Left ventricle myocardium superior (tissue), 1 donor: Measurements from ENCODE around the gene AMY1C. TPM values are rescaled to one million over a fixed set of nuclear protein-coding genes. Genes with fewer than 3 reads are reported as not detected.
"Not testable (repeated sequence)": the region's sequence is repeated elsewhere in the genome, so short reads cannot be mapped to it uniquely, and the experiment has no call there.

Experiments
- ATAC-seq: fragments of 200-7000 bp; cut with Tn5 transposase; one replicate; pipeline ENCODE4 v1.9.1; 2020; ENCODE audit warnings: mild to moderate bottlenecking, moderate library complexity
- DNase-seq: peaks from one replicate; pipeline ENCODE4 v3.0.0-alpha.2; 2020
- intact Hi-C: fragments of 100-400 bp; cut with micrococcal nuclease; formaldehyde crosslinking; loops from one replicate; pipeline ENCODE4 v1.11.0; 2022
- long read RNA-seq: library from polyadenylated mRNA; unstranded; transcript quantifications from one replicate; pipeline ENCODE4 v2.0.0, GENCODE V29; 2021
- total RNA-seq: library from RNA; stranded (reverse); fragmentation: NEBNext Ultra II Directional; extraction: Animal tissue kit (Norgen Biotek cat#: 25700); gene quantifications from one replicate; pipeline ENCODE4 v1.2.1, GENCODE V29; 2021
- donor health status: DM: no; HTN: yes; CAD: no; lungs with severe emphysema.

The AMY1C gene
- total RNA-seq = not detected
- long read RNA-seq = 0 reads

GRCh38 chr1:103749598-103749997 is at the start of gene AMY1C:
AMY1C (plus strand) TSS chr1:103749898; CDS start chr1:103750470, 572 bp downstream.
- DNase-seq, ATAC-seq, intact Hi-C loops: not testable (repeated sequence)

- DNase-seq, ATAC-seq, intact Hi-C loops: not testable (repeated sequence)
These were observed 49.0 kb upstream of the AMY1C start for GRCh38 chr1:103700669-103701068.

- ATAC-seq, intact Hi-C loops: not testable (repeated sequence)
These were observed 48.4 kb upstream of the AMY1C start for GRCh38 chr1:103701256-103701655.

GRCh38 chr1:103707670-103708069 is 42.0 kb upstream of the AMY1C start:
- DNase-seq, intact Hi-C loops, ATAC-seq: not testable (repeated sequence)

More at GRCh38 chr1:103701256-103701655, 48.4 kb upstream of the AMY1C start:
- DNase-seq = not testable (repeated sequence)

- DNase-seq, intact Hi-C loops: not testable (repeated sequence)
- ATAC-seq = peak; percentile 65
These were observed 39.3 kb upstream of the AMY1C start for GRCh38 chr1:103710381-103710780.

- DNase-seq, intact Hi-C loops, ATAC-seq: not testable (repeated sequence)
These were observed 32.3 kb upstream of the AMY1C start for GRCh38 chr1:103717404-103717803.

GRCh38 chr1:103721473-103721872 is 28.2 kb upstream of the AMY1C start:
- DNase-seq, intact Hi-C loops, ATAC-seq: not testable (repeated sequence)

- peak; percentile 70 for ATAC-seq
These were observed 14.4 kb upstream of the AMY1C start for GRCh38 chr1:103735334-103735733.

GRCh38 chr1:103738031-103738430 is 11.7 kb upstream of the AMY1C start:
- DNase-seq, ATAC-seq, intact Hi-C loops: not testable (repeated sequence)

More at GRCh38 chr1:103735334-103735733, 14.4 kb upstream of the AMY1C start:
- intact Hi-C loops, DNase-seq: not testable (repeated sequence)

GRCh38 chr1:103744449-103744848 is 5.2 kb upstream of the AMY1C start:
- ATAC-seq, DNase-seq, intact Hi-C loops: not testable (repeated sequence)

GRCh38 chr1:103745040-103745439 is 4.7 kb upstream of the AMY1C start:
- intact Hi-C loops, ATAC-seq, DNase-seq: not testable (repeated sequence)

- intact Hi-C loops, DNase-seq, ATAC-seq: not testable (repeated sequence)
These were observed 1.4 kb upstream of the AMY1C start for GRCh38 chr1:103748273-103748672.

GRCh38 chr1:103761896-103762295 is 12.2 kb downstream of the AMY1C start:
- DNase-seq (no peak), ATAC-seq (no peak)
- intact Hi-C loops = no loop called here

GRCh38 chr1:103779932-103780331 is 30.2 kb downstream of the AMY1C start:
- intact Hi-C loops = loop anchor here (5.0 kb wide), 1 partner anchor 193 kb away; no protein-coding TSS in a partner anchor
- DNase-seq (no peak), ATAC-seq (no peak)

- intact Hi-C loops = loop anchor here (5.0 kb wide), 1 partner anchor 197 kb away; no protein-coding TSS in a partner anchor
- DNase-seq = no peak
- no peak for ATAC-seq
These were observed 34.3 kb downstream of the AMY1C start for GRCh38 chr1:103783944-103784377.

GRCh38 chr1:103788377-103788776 is 38.7 kb downstream of the AMY1C start:
- ATAC-seq (no peak), DNase-seq (no peak)
- intact Hi-C loops = no loop called here

GRCh38 chr1:103790172-103790571 is 40.5 kb downstream of the AMY1C start:
- intact Hi-C loops = no loop called here
- DNase-seq (no peak), ATAC-seq (no peak)
